PC-9 (cell line): ENCODE results near the gene C1QTNF7.

ENCODE experiments used
- EZH2 ChIP-seq: fragments of 200-600 bp; sonication (generic); IDR thresholded peaks from 2 replicates; pipeline ENCODE4 v1.8.0; 2017; ENCODE audit warnings: antibody characterized with exemption, low read depth
- TF ChIP-seq, protein P1 (sequence below): fragments of 200-600 bp; sonication (generic); conservative IDR thresholded peaks from 2 replicates; pipeline ENCODE4 v1.6.1; 2017; ENCODE audit warnings: mixed run types, antibody characterized with exemption, mild to moderate bottlenecking, moderate library complexity

DNA sequence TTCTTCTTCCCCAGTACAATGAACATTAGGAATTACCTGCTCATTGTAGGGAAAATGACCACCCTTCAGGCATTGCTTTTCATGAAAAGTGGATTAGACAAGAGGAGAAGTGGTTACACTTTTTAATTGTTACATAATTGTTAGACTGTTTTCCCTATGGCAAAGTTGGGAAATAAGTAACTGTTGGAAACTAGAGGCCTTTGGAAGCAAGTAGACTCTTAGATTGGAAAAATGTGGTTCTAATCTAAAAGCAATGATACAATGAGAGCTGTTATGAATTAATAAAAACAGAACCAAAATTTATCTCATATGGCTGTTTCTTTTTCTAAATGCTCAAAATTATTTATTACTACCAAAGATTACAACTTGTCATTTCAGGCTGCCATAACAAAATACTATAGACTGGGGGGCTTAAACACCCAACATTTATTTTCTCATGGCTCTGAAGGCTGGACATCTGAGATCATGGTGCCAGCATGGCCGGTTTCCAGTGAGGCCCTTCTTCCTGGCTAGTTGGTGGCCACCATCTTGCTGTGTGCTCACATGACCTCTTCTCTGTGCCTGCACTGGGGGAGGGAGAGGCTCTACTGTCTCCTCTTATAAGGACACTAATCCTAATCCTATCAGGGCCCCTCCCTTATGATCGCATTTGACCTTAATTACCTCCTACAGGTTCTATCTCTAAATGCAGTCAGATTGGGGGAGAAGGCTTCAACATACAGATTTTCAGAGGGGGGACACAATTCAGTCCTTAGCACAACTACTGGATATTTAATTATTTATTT lies 54.3 kb downstream of the C1QTNF7 start:
- TF ChIP-seq, protein P1, sequence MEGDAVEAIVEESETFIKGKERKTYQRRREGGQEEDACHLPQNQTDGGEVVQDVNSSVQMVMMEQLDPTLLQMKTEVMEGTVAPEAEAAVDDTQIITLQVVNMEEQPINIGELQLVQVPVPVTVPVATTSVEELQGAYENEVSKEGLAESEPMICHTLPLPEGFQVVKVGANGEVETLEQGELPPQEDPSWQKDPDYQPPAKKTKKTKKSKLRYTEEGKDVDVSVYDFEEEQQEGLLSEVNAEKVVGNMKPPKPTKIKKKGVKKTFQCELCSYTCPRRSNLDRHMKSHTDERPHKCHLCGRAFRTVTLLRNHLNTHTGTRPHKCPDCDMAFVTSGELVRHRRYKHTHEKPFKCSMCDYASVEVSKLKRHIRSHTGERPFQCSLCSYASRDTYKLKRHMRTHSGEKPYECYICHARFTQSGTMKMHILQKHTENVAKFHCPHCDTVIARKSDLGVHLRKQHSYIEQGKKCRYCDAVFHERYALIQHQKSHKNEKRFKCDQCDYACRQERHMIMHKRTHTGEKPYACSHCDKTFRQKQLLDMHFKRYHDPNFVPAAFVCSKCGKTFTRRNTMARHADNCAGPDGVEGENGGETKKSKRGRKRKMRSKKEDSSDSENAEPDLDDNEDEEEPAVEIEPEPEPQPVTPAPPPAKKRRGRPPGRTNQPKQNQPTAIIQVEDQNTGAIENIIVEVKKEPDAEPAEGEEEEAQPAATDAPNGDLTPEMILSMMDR: no peak
- TF ChIP-seq EZH2: no peak
